ENCODE measurements around the gene TAF4. TPM values are rescaled to one million over a fixed set of nuclear protein-coding genes. Genes with fewer than 3 reads are reported as not detected.

TAF4 gene
- polyA plus RNA-seq (2013): 7.7 TPM

- POLR2A ChIA-PET: interaction anchor here (0.8 to 2.2 kb wide), 11 partner anchors 19 to 91 kb away, joined by 3 to 26 read pairs (median 4); partner anchors contain the start of gene LSM14B
- H3K27me3 ChIP-seq (replicated peaks in 2 of 5; ENCODE audit: control insufficient read depth in 4 of 5, insufficient read depth in 5 of 5, low read length in 4 of 5): no peaks in the 10 kb centered on the region
- H3K27ac ChIP-seq (ENCODE audit: insufficient read depth in 1 of 2, low read depth in 1 of 2, low read length in 2 of 2, poor library complexity in 1 of 2, severe bottlenecking in 2 of 2): peak within 1 kb of the TSS in 1 of 2 experiments; percentile 73
- DNase-seq: peak; percentile 69 to 85 (median 81)
- CTCF ChIA-PET: interaction anchor here (1.0 to 2.0 kb wide), 4 partner anchors 53 to 70 kb away, joined by 4 to 8 read pairs (median 4); partner anchors contain the start of gene LSM14B
- WGBS (ENCODE audit: insufficient coverage): 0% methylated on average over 50 of the region's 116 CpGs
- peaks cover 0 to 12% (median 2%) of the 10 kb centered on the region in 4 experiments for H3K36me3 ChIP-seq (ENCODE audit: control insufficient read depth in 4 of 4, insufficient read depth in 4 of 4, low read length in 3 of 4)
- peak within 1 kb of the TSS; percentile 54 to 92 (median 79) for H3K4me3 ChIP-seq (ENCODE audit: control insufficient read depth in 1 of 7, extremely low read depth in 1 of 7, insufficient read depth in 4 of 7, low read depth in 2 of 7, low read length in 6 of 7)
- H3K4me1 ChIP-seq (ENCODE audit: control extremely low read depth in 1 of 4, control insufficient read depth in 4 of 4, insufficient read depth in 4 of 4, low read length in 3 of 4): peaks cover 3 to 38% (median 33%) of the 10 kb centered on the region in 4 experiments
- peaks cover 0 to 4% (median 0%) of the 10 kb centered on the region in 5 experiments for H3K9me3 ChIP-seq (ENCODE audit: control extremely low read depth in 1 of 5, control insufficient read depth in 4 of 5, insufficient read depth in 2 of 5, low read depth in 1 of 5, low read length in 4 of 5)
These were observed at the start of gene TAF4 for GRCh38 chr20:62065674-62066338. Gene TAF4, minus strand, starts transcription at chr20:62065881. Its CDS starts 71 bp downstream, at chr20:62065810.

DNA sequence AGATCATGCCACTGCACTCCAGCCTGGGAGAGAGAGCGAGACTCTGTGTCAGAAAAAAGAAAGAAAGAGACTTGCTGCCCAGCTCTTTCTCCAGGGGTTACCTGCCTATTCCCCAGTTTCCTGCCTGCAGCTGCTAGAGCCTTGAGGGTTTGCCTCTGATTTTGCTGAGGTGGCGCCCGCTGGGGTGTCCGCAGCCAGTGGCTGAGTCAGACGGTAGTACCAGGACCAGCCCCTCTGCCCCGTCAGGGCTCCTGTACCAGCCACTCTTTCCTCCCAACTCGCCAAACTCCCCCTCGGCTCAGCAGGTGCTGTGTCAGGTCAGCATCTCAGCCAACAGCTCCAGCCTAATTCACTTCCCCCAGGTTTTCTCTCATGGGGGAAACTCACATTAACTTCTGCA is 49.2 kb upstream of the TAF4 start:
- Histone ChIP-seq H3K4me3 (ENCODE audit: control insufficient read depth in 1 of 7, extremely low read depth in 1 of 7, insufficient read depth in 4 of 7, low read depth in 2 of 7, low read length in 6 of 7) (no peak overlapping the region), H3K27me3 (replicated peaks in 2 of 5; ENCODE audit: control insufficient read depth in 4 of 5, insufficient read depth in 5 of 5, low read length in 4 of 5) (peaks cover 0 to 3% (median 0%) of the 10 kb centered on the region in 5 experiments), H3K27ac (ENCODE audit: insufficient read depth in 1 of 2, low read depth in 1 of 2, low read length in 2 of 2, poor library complexity in 1 of 2, severe bottlenecking in 2 of 2) (no peak overlapping the region), H3K4me1 (ENCODE audit: control extremely low read depth in 1 of 4, control insufficient read depth in 4 of 4, insufficient read depth in 4 of 4, low read length in 3 of 4) (peaks cover 0 to 32% (median 19%) of the 10 kb centered on the region in 4 experiments), H3K36me3 (ENCODE audit: control insufficient read depth in 4 of 4, insufficient read depth in 4 of 4, low read length in 3 of 4) (no peaks in the 10 kb centered on the region), H3K9me3 (ENCODE audit: control extremely low read depth in 1 of 5, control insufficient read depth in 4 of 5, insufficient read depth in 2 of 5, low read depth in 1 of 5, low read length in 4 of 5) (peaks cover 0 to 36% (median 12%) of the 10 kb centered on the region in 5 experiments)
- DNase-seq: no peak
- CTCF ChIA-PET: interaction anchor here (1.3 kb wide), 1 partner anchor 12 kb away, joined by 3 read pairs; no protein-coding TSS in a partner anchor
- POLR2A ChIA-PET: no interaction called here
- 52% methylated on average over 8 of the region's 8 CpGs for WGBS (ENCODE audit: insufficient coverage)

DNA sequence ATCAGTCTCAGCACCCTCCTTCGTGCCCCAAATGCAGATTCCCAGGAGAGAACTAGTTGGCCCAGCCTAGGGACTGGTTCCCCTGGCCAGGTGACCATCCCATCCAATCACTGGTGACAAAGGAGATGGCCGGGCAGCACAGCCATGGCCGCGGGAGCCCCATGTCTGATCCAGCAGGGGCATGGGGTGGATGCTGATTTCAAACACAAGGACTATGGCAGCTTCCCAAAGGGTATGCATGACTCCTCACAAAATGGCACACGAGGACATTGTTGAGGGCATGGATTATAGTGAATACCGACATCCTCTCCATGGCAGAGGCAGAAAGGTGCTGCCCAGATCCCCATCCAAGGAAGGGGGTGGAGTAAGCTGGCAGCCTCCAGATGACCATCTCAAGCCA is 46.7 kb upstream of the TAF4 start:
- H3K4me3 ChIP-seq (ENCODE audit: control insufficient read depth in 1 of 7, extremely low read depth in 1 of 7, insufficient read depth in 4 of 7, low read depth in 2 of 7, low read length in 6 of 7): no peak overlapping the region
- 96% methylated on average over 6 of the region's 6 CpGs for WGBS (ENCODE audit: insufficient coverage)
- ChIA-PET CTCF (interaction anchor here (1.2 to 1.4 kb wide), 3 partner anchors 9 to 11 kb away, joined by 3 to 7 read pairs (median 6); no protein-coding TSS in a partner anchor), POLR2A (no interaction called here)
- peaks cover 0 to 9% (median 7%) of the 10 kb centered on the region in 4 experiments for H3K4me1 ChIP-seq (ENCODE audit: control extremely low read depth in 1 of 4, control insufficient read depth in 4 of 4, insufficient read depth in 4 of 4, low read length in 3 of 4)
- H3K9me3 ChIP-seq (ENCODE audit: control extremely low read depth in 1 of 5, control insufficient read depth in 4 of 5, insufficient read depth in 2 of 5, low read depth in 1 of 5, low read length in 4 of 5): peaks cover 2 to 55% (median 22%) of the 10 kb centered on the region in 5 experiments
- DNase-seq: no peak
- no peak overlapping the region for H3K27ac ChIP-seq (ENCODE audit: insufficient read depth in 1 of 2, low read depth in 1 of 2, low read length in 2 of 2, poor library complexity in 1 of 2, severe bottlenecking in 2 of 2)
- H3K36me3 ChIP-seq (ENCODE audit: control insufficient read depth in 4 of 4, insufficient read depth in 4 of 4, low read length in 3 of 4): no peaks in the 10 kb centered on the region
- H3K27me3 ChIP-seq (replicated peaks in 2 of 5; ENCODE audit: control insufficient read depth in 4 of 5, insufficient read depth in 5 of 5, low read length in 4 of 5): peaks cover 0 to 3% (median 0%) of the 10 kb centered on the region in 5 experiments

- POLR2A ChIA-PET: no interaction called here
- peak in 2 of 3 donors; percentile 22 to 52 for DNase-seq
These were observed 45.5 kb upstream of the TAF4 start for GRCh38 chr20:62111148-62111547.

GRCh38 chr20:62105592-62105991 is 39.9 kb upstream of the TAF4 start:
- H3K9me3 ChIP-seq (ENCODE audit: control extremely low read depth in 1 of 5, control insufficient read depth in 4 of 5, insufficient read depth in 2 of 5, low read depth in 1 of 5, low read length in 4 of 5): peaks cover 2 to 70% (median 32%) of the 10 kb centered on the region in 5 experiments
- CTCF ChIA-PET: no interaction called here
- peaks cover 0 to 29% (median 0%) of the 10 kb centered on the region in 5 experiments for H3K27me3 ChIP-seq (replicated peaks in 2 of 5; ENCODE audit: control insufficient read depth in 4 of 5, insufficient read depth in 5 of 5, low read length in 4 of 5)
- H3K4me3 ChIP-seq (ENCODE audit: control insufficient read depth in 1 of 7, extremely low read depth in 1 of 7, insufficient read depth in 4 of 7, low read depth in 2 of 7, low read length in 6 of 7): no peak overlapping the region
- no peaks in the 10 kb centered on the region for H3K4me1 ChIP-seq (ENCODE audit: control extremely low read depth in 1 of 4, control insufficient read depth in 4 of 4, insufficient read depth in 4 of 4, low read length in 3 of 4)
- POLR2A ChIA-PET: no interaction called here
- DNase-seq: no peak
- H3K27ac ChIP-seq (ENCODE audit: insufficient read depth in 1 of 2, low read depth in 1 of 2, low read length in 2 of 2, poor library complexity in 1 of 2, severe bottlenecking in 2 of 2): no peak overlapping the region
- 98% methylated on average over 5 of the region's 5 CpGs for WGBS (ENCODE audit: insufficient coverage)
- no peaks in the 10 kb centered on the region for H3K36me3 ChIP-seq (ENCODE audit: control insufficient read depth in 4 of 4, insufficient read depth in 4 of 4, low read length in 3 of 4)

More at GRCh38 chr20:62111148-62111547, 45.5 kb upstream of the TAF4 start:
- peaks cover 2 to 62% (median 30%) of the 10 kb centered on the region in 5 experiments for H3K9me3 ChIP-seq (ENCODE audit: control extremely low read depth in 1 of 5, control insufficient read depth in 4 of 5, insufficient read depth in 2 of 5, low read depth in 1 of 5, low read length in 4 of 5)
- no peak overlapping the region for H3K27ac ChIP-seq (ENCODE audit: insufficient read depth in 1 of 2, low read depth in 1 of 2, low read length in 2 of 2, poor library complexity in 1 of 2, severe bottlenecking in 2 of 2)
- H3K36me3 ChIP-seq (ENCODE audit: control insufficient read depth in 4 of 4, insufficient read depth in 4 of 4, low read length in 3 of 4): no peaks in the 10 kb centered on the region
- CTCF ChIA-PET: interaction anchor here (1.2 kb wide), 1 partner anchor 10 kb away, joined by 3 read pairs; no protein-coding TSS in a partner anchor
- 97% methylated on average over 5 of the region's 6 CpGs for WGBS (ENCODE audit: insufficient coverage)
- H3K4me3 ChIP-seq (ENCODE audit: control insufficient read depth in 1 of 7, extremely low read depth in 1 of 7, insufficient read depth in 4 of 7, low read depth in 2 of 7, low read length in 6 of 7): no peak overlapping the region
- no peaks in the 10 kb centered on the region for H3K4me1 ChIP-seq (ENCODE audit: control extremely low read depth in 1 of 4, control insufficient read depth in 4 of 4, insufficient read depth in 4 of 4, low read length in 3 of 4)
- H3K27me3 ChIP-seq (replicated peaks in 2 of 5; ENCODE audit: control insufficient read depth in 4 of 5, insufficient read depth in 5 of 5, low read length in 4 of 5): peaks cover 0 to 3% (median 0%) of the 10 kb centered on the region in 5 experiments

GRCh38 chr20:62104791-62105345 is 39.2 kb upstream of the TAF4 start:
- H3K4me3 ChIP-seq (ENCODE audit: control insufficient read depth in 1 of 7, extremely low read depth in 1 of 7, insufficient read depth in 4 of 7, low read depth in 2 of 7, low read length in 6 of 7): no peak overlapping the region
- no peak overlapping the region for H3K27ac ChIP-seq (ENCODE audit: insufficient read depth in 1 of 2, low read depth in 1 of 2, low read length in 2 of 2, poor library complexity in 1 of 2, severe bottlenecking in 2 of 2)
- peaks cover 2 to 69% (median 33%) of the 10 kb centered on the region in 5 experiments for H3K9me3 ChIP-seq (ENCODE audit: control extremely low read depth in 1 of 5, control insufficient read depth in 4 of 5, insufficient read depth in 2 of 5, low read depth in 1 of 5, low read length in 4 of 5)
- 53% methylated on average over 5 of the region's 7 CpGs for WGBS (ENCODE audit: insufficient coverage)
- ChIA-PET CTCF (no interaction called here), POLR2A (no interaction called here)
- H3K27me3 ChIP-seq (replicated peaks in 2 of 5; ENCODE audit: control insufficient read depth in 4 of 5, insufficient read depth in 5 of 5, low read length in 4 of 5): peaks cover 0 to 29% (median 0%) of the 10 kb centered on the region in 5 experiments
- no peaks in the 10 kb centered on the region for H3K4me1 ChIP-seq (ENCODE audit: control extremely low read depth in 1 of 4, control insufficient read depth in 4 of 4, insufficient read depth in 4 of 4, low read length in 3 of 4)
- no peak for DNase-seq
- no peaks in the 10 kb centered on the region for H3K36me3 ChIP-seq (ENCODE audit: control insufficient read depth in 4 of 4, insufficient read depth in 4 of 4, low read length in 3 of 4)

All from common myeloid progenitor, CD34-positive (primary cell).